Keratinocyte (primary cell): ENCODE results near the gene RAB13. TPM values are rescaled to one million over a fixed set of nuclear protein-coding genes. Genes with fewer than 3 reads are reported as not detected.

ENCODE experiments used
- DNase-seq: peaks from one replicate; pipeline ENCODE4 v3.0.0-alpha.2; 2011; ENCODE audit warnings: low read depth, missing footprints, low spot score
- FAIRE-seq: peaks from 2 replicates; lab custom pipeline; 2011; peaks lifted over from hg19 to GRCh38; lab: Jason Lieb, UNC
- H2AFZ ChIP-seq: 2 replicates; pipeline ENCODE4 v1.6.0; 2012; ENCODE audit warnings: low read length, control low read depth, inconsistent platforms; ENCODE audit not compliant: control insufficient read depth
- H3K27ac ChIP-seq: 2 replicates; pipeline ENCODE4 v1.5.1; 2011; ENCODE audit warnings: low read length; ENCODE audit not compliant: control insufficient read depth, insufficient read depth
- H3K27me3 ChIP-seq: 3 replicates; pipeline ENCODE4 v1.6.0; 2011; ENCODE audit warnings: low read length; ENCODE audit not compliant: control insufficient read depth, insufficient read depth; ENCODE audit errors: extremely low read depth
- H3K36me3 ChIP-seq, 2 experiments: 2 replicates in 1 of 2; 3 replicates in 1 of 2; pipeline ENCODE4 v1.5.1; 2011; ENCODE audit warnings: low read length in 2 of 2, mild to moderate bottlenecking in 1 of 2; ENCODE audit not compliant: control insufficient read depth in 2 of 2, insufficient read depth in 2 of 2; ENCODE audit errors: extremely low read depth in 1 of 2
- H3K4me1 ChIP-seq: 3 replicates; pipeline ENCODE4 v1.5.1; 2011; ENCODE audit warnings: low read length; ENCODE audit not compliant: control insufficient read depth, insufficient read depth; ENCODE audit errors: extremely low read depth
- H3K4me2 ChIP-seq: 3 replicates; pipeline ENCODE4 v1.6.0; 2011; ENCODE audit warnings: low read depth, low read length; ENCODE audit not compliant: control insufficient read depth, insufficient read depth; ENCODE audit errors: extremely low read depth
- H3K4me3 ChIP-seq, 3 experiments: fragments of 200-600 bp in 1 of 3; sonication (generic) in 1 of 3; 2 replicates in 2 of 3; 3 replicates in 1 of 3; pipeline ENCODE4 v1.5.1; 2011 to 2016; ENCODE audit warnings: low read length in 3 of 3, mild to moderate bottlenecking in 3 of 3, control low read depth in 2 of 3, inconsistent platforms in 1 of 3, low read depth in 1 of 3, mixed read lengths in 1 of 3, mixed run types in 1 of 3, moderate library complexity in 1 of 3; ENCODE audit not compliant: control insufficient read depth in 2 of 3, insufficient read depth in 2 of 3; ENCODE audit errors: extremely low read depth in 1 of 3
- H3K79me2 ChIP-seq: 2 replicates; pipeline ENCODE4 v1.6.0; 2012; ENCODE audit warnings: low read length; ENCODE audit not compliant: control insufficient read depth, insufficient read depth
- H3K9ac ChIP-seq: 3 replicates; pipeline ENCODE4 v1.6.0; 2011; ENCODE audit warnings: low read length; ENCODE audit not compliant: control insufficient read depth, insufficient read depth; ENCODE audit errors: extremely low read depth
- H3K9me1 ChIP-seq: 3 replicates; pipeline ENCODE4 v1.6.0; 2011; ENCODE audit warnings: low read length; ENCODE audit not compliant: control insufficient read depth, insufficient read depth; ENCODE audit errors: extremely low read depth
- H3K9me3 ChIP-seq: 2 replicates; pipeline ENCODE4 v1.5.1; 2012; ENCODE audit warnings: low read depth, low read length; ENCODE audit not compliant: control insufficient read depth
- H4K20me1 ChIP-seq: 3 replicates; pipeline ENCODE4 v1.6.0; 2011; ENCODE audit warnings: low read length; ENCODE audit not compliant: control insufficient read depth, insufficient read depth; ENCODE audit errors: extremely low read depth
- CTCF ChIP-seq, 3 experiments: IDR thresholded peaks in 1 of 3; conservative IDR thresholded peaks in 1 of 3; optimal IDR thresholded peaks in 1 of 3; 2 replicates in 2 of 3; 3 replicates in 1 of 3; pipeline versions ENCODE3 to v1.5.1; 2011; ENCODE audit warnings: low read length in 3 of 3, mild to moderate bottlenecking in 3 of 3, moderate library complexity in 2 of 3, control low read depth in 1 of 3, inconsistent platforms in 1 of 3; ENCODE audit not compliant: insufficient read depth in 2 of 3; ENCODE audit errors: extremely low read depth in 1 of 3
- EZH2 ChIP-seq: IDR thresholded peaks from one replicate; pipeline ENCODE4 v1.6.1; 2012; ENCODE audit warnings: inconsistent platforms, mild to moderate bottlenecking, low read length, moderate library complexity
- dilution Hi-C: fragments of 300-500 bp; cut with MboI; formaldehyde crosslinking; loops from one replicate; pipeline ENCODE4 v1.7.0; 2020; ENCODE audit warnings: low sequenced_read_pairs; ENCODE audit not compliant: extremely low pct_ligation_motif_present
- polyA plus RNA-seq, 5 experiments: library from polyadenylated mRNA; depleted of rRNA in 3 of 5; stranded (reverse) in 3 of 5; stranded (forward) in 1 of 5; unstranded in 1 of 5; fragments of >200 nt; gene quantifications; 1 replicate in 1 of 5; 2 replicates in 3 of 5; 3 replicates in 1 of 5; pipeline versions ENCODE4 v1.2.1 to v1.2.3, GENCODE V29; 2011 to 2012; ENCODE audit warnings: missing spikeins in 2 of 5, low read depth in 1 of 5, low replicate concordance in 1 of 5

The RAB13 gene
- polyA plus RNA-seq, 1 donor (not counting 4 experiments of a cell fraction or from before 2014, with no cell fraction given), result 87.1 TPM

GRCh38 chr1:153973525-153973924, 12.6 kb downstream of the RAB13 start:
- FAIRE-seq, result no peak
- dilution Hi-C loops, result no loop called here

GRCh38 chr1:153973071-153973470, 13.1 kb downstream of the RAB13 start:
- DNase-seq, result no peak
- Histone ChIP-seq H3K36me3 (peaks cover 5 to 24% of the 10 kb centered on the region in 2 experiments), H3K4me2 (no peak overlapping the region), H3K9ac (no peak overlapping the region), H3K27me3 (no peaks in the 10 kb centered on the region), H3K9me1 (no peaks in the 10 kb centered on the region), H3K4me3 (no peak overlapping the region), H4K20me1 (no peaks in the 10 kb centered on the region), H3K79me2 (peaks cover 16% of the 10 kb centered on the region), H3K27ac (no peak overlapping the region), H3K4me1 (peaks cover 16% of the 10 kb centered on the region), H2AFZ (no peak overlapping the region), H3K9me3 (no peaks in the 10 kb centered on the region)
- FAIRE-seq, result no peak
- no peak for TF ChIP-seq EZH2
- no peak for TF ChIP-seq CTCF (optimal IDR thresholded peaks at IDR 0.05 in 1 of 3, IDR thresholded peaks at IDR 0.05 in 1 of 3, conservative IDR thresholded peaks at IDR 0.05 in 1 of 3; ENCODE audit: extremely low read depth in 1 of 3, insufficient read depth in 2 of 3, low read length in 3 of 3)
- dilution Hi-C loops, result no loop called here

More at GRCh38 chr1:153973525-153973924, 12.6 kb downstream of the RAB13 start:
- no peaks in the 10 kb centered on the region for H3K27me3 ChIP-seq
- H3K36me3 ChIP-seq, result peaks cover 5 to 24% of the 10 kb centered on the region in 2 experiments
- H3K4me1 ChIP-seq, result peaks cover 15% of the 10 kb centered on the region
- no peak overlapping the region for H3K9ac ChIP-seq
- no peak overlapping the region for H3K27ac ChIP-seq
- H3K4me3 ChIP-seq, result no peak overlapping the region
- H2AFZ ChIP-seq, result no peak overlapping the region
- no peaks in the 10 kb centered on the region for H3K9me3 ChIP-seq
- H3K4me2 ChIP-seq, result no peak overlapping the region
- no peak for DNase-seq
- peaks cover 16% of the 10 kb centered on the region for H3K79me2 ChIP-seq
- TF ChIP-seq CTCF (optimal IDR thresholded peaks at IDR 0.05 in 1 of 3, IDR thresholded peaks at IDR 0.05 in 1 of 3, conservative IDR thresholded peaks at IDR 0.05 in 1 of 3; ENCODE audit: extremely low read depth in 1 of 3, insufficient read depth in 2 of 3, low read length in 3 of 3) (no peak), EZH2 (no peak)
- no peaks in the 10 kb centered on the region for H4K20me1 ChIP-seq
- H3K9me1 ChIP-seq, result no peaks in the 10 kb centered on the region
